ENCODE measurements around the gene ABR. TPM values are rescaled to one million over a fixed set of nuclear protein-coding genes. Genes with fewer than 3 reads are reported as not detected.

Gene ABR
- total and polyA plus RNA-seq, 4 donors = 2.7 to 12.9 (median 6.8) TPM

GRCh38 chr17:1011760-1012735 lies 167.7 kb downstream of the ABR start:
- Histone ChIP-seq H3K27me3 (ENCODE audit: control insufficient read depth in 4 of 4, insufficient read depth in 4 of 4, low read length in 3 of 4) (no peaks in the 10 kb centered on the region), H3K9me3 (ENCODE audit: control insufficient read depth in 4 of 4, low read length in 3 of 4) (no peaks in the 10 kb centered on the region), H3K4me1 (ENCODE audit: control insufficient read depth in 4 of 4, insufficient read depth in 4 of 4, low read length in 3 of 4) (no peaks in the 10 kb centered on the region), H3K4me3 (ENCODE audit: low read depth in 1 of 3, low read length in 3 of 3) (no peak overlapping the region), H3K27ac (ENCODE audit: low read depth in 1 of 2, low read length in 2 of 2) (no peak overlapping the region), H3K9ac (ENCODE audit: low read depth in 1 of 2, low read length in 2 of 2) (no peak overlapping the region), H3K36me3 (ENCODE audit: control insufficient read depth in 4 of 4, insufficient read depth in 3 of 4, low read depth in 1 of 4, low read length in 3 of 4) (peaks cover 0 to 7% (median 4%) of the 10 kb centered on the region in 4 donors)
- 87% methylated on average over 57 of the region's 57 CpGs for WGBS
- no peak for TF ChIP-seq RAD21 (IDR thresholded peaks at IDR 0.05)
- TF ChIP-seq YY1 (IDR thresholded peaks at IDR 0.05) = no peak
- no peak for TF ChIP-seq EGR1 (IDR thresholded peaks at IDR 0.05; ENCODE audit: low read depth in 2 of 2)
- no peak for TF ChIP-seq HNF4A (conservative IDR thresholded peaks at IDR 0.05)
- TF ChIP-seq MAX (IDR thresholded peaks at IDR 0.05) = no peak
- TF ChIP-seq JUND (IDR thresholded peaks at IDR 0.05) = no peak
- no peak for TF ChIP-seq NR2F2 (IDR thresholded peaks at IDR 0.05)
- no peak for TF ChIP-seq HNF4G (IDR thresholded peaks at IDR 0.05)
- DNase-seq (ENCODE audit: low spot score) = no peak

- 86% methylated on average over 10 of the region's 10 CpGs for WGBS
- no peak overlapping the region for H3K27ac ChIP-seq (ENCODE audit: low read depth in 1 of 2, low read length in 2 of 2)
- no peaks in the 10 kb centered on the region for H3K27me3 ChIP-seq (ENCODE audit: control insufficient read depth in 4 of 4, insufficient read depth in 4 of 4, low read length in 3 of 4)
- peaks cover 0 to 7% (median 4%) of the 10 kb centered on the region in 4 donors for H3K36me3 ChIP-seq (ENCODE audit: control insufficient read depth in 4 of 4, insufficient read depth in 3 of 4, low read depth in 1 of 4, low read length in 3 of 4)
- H3K4me3 ChIP-seq (ENCODE audit: low read depth in 1 of 3, low read length in 3 of 3) = no peak overlapping the region
- H3K9me3 ChIP-seq (ENCODE audit: control insufficient read depth in 4 of 4, low read length in 3 of 4) = no peaks in the 10 kb centered on the region
- H3K9ac ChIP-seq (ENCODE audit: low read depth in 1 of 2, low read length in 2 of 2) = no peak overlapping the region
- TF ChIP-seq TAF1 (conservative IDR thresholded peaks at IDR 0.05) = no peak
- no peak for TF ChIP-seq GABPA (IDR thresholded peaks at IDR 0.05 in 1 of 2, conservative IDR thresholded peaks at IDR 0.05 in 1 of 2)
- no peaks in the 10 kb centered on the region for H3K4me1 ChIP-seq (ENCODE audit: control insufficient read depth in 4 of 4, insufficient read depth in 4 of 4, low read length in 3 of 4)
- no peak for DNase-seq (ENCODE audit: low spot score)
Measured at GRCh38 chr17:1011138-1011537, 168.6 kb downstream of the ABR start.

- H3K27me3 ChIP-seq (ENCODE audit: control insufficient read depth in 4 of 4, insufficient read depth in 4 of 4, low read length in 3 of 4) = no peaks in the 10 kb centered on the region
- H3K36me3 ChIP-seq (ENCODE audit: control insufficient read depth in 4 of 4, insufficient read depth in 3 of 4, low read depth in 1 of 4, low read length in 3 of 4) = peaks cover 0 to 7% (median 4%) of the 10 kb centered on the region in 4 donors
- no peak overlapping the region for H3K4me3 ChIP-seq (ENCODE audit: low read depth in 1 of 3, low read length in 3 of 3)
- no peak for TF ChIP-seq ZBTB33 (IDR thresholded peaks at IDR 0.05)
- no peak for TF ChIP-seq YY1 (IDR thresholded peaks at IDR 0.05)
- no peak for TF ChIP-seq SP1 (IDR thresholded peaks at IDR 0.05)
- no peak for TF ChIP-seq EGR1 (IDR thresholded peaks at IDR 0.05; ENCODE audit: low read depth in 2 of 2)
- TF ChIP-seq GABPA (IDR thresholded peaks at IDR 0.05 in 1 of 2, conservative IDR thresholded peaks at IDR 0.05 in 1 of 2) = no peak
- no peak for TF ChIP-seq NR2F2 (IDR thresholded peaks at IDR 0.05)
- TF ChIP-seq ATF3 (IDR thresholded peaks at IDR 0.05) = no peak
- no peak for TF ChIP-seq TAF1 (conservative IDR thresholded peaks at IDR 0.05)
- TF ChIP-seq RXRA (IDR thresholded peaks at IDR 0.05) = no peak
- no peak for TF ChIP-seq HNF4A (conservative IDR thresholded peaks at IDR 0.05)
- WGBS = 76% methylated on average over 14 of the region's 14 CpGs
- H3K9ac ChIP-seq (ENCODE audit: low read depth in 1 of 2, low read length in 2 of 2) = no peak overlapping the region
- peaks cover 0 to 4% (median under 1%) of the 10 kb centered on the region in 4 donors for H3K4me1 ChIP-seq (ENCODE audit: control insufficient read depth in 4 of 4, insufficient read depth in 4 of 4, low read length in 3 of 4)
- H3K9me3 ChIP-seq (ENCODE audit: control insufficient read depth in 4 of 4, low read length in 3 of 4) = no peaks in the 10 kb centered on the region
- no peak for DNase-seq (ENCODE audit: low spot score)
- H3K27ac ChIP-seq (ENCODE audit: low read depth in 1 of 2, low read length in 2 of 2) = no peak overlapping the region
Measured at GRCh38 chr17:1010586-1010985, 169.2 kb downstream of the ABR start.

All from liver (tissue), 9 donors.